A549 treated with Mapracorat at 1 μM for 4 hours (cell line): Measurements from ENCODE around the gene SOCS1. TPM values are rescaled to one million over a fixed set of nuclear protein-coding genes. Genes with fewer than 3 reads are reported as not detected.

Experiments used
- total RNA-seq: library from RNA; stranded (reverse); fragments of 200-300 nt; extraction: Qiagen RNA extraction; gene quantifications from 5 replicates; pipeline ENCODE4 v1.2.3, GENCODE V29; 2022

The SOCS1 gene
- 2.9 to 11.1 TPM (median 7.7 TPM) in 5 replicates for total RNA-seq

DNA sequence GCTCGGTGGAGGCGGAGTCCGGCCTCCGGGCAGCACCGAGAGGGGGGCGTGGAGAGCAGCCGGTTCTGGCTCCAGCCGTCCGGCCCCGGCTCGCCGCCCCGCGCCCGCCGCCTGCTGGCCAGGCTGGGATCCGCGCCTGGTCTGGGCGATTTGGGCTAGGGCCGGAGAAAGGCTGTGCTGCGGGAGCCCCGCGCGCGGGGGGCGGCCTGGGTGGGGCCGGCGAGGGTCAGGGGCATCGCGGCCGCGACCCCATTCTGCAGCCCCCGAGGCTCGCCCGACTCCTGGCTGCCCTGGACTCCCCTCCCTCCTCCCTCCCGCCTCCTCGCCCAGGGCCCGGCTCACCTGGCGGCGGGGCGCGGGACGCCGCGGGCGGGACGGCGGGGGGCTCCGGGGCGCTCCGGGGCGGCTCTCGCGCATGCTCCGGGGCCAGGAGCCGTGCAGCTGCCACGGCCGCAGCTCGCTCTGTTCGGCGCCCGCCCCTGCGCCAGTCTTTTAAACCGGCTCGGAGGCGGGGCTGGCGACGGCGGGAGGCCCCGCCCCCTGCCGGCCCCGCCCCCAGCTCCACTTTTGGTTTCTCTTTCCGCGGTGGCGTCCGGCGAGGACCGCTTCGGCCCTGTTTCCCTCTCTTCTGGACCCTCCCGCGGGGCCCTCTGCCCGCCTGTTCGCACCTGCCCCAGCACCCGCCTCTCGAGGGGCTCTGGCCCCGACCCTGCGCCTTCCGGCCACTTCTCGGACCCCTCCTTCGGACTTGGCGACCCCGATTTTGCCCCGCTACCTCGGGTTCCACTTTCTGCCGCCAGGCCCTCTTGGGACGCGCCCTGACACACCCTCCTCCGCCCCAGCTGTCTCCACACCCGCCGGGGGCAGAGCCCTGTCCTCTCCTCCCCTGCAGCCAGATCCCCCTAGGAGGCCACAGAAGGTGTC, at the start of gene SOCS1:
Gene SOCS1 (minus strand): TSS at position 468 of the 924 bp plus-strand sequence. CDS start 726 bp downstream, outside the sequence.

DNA sequence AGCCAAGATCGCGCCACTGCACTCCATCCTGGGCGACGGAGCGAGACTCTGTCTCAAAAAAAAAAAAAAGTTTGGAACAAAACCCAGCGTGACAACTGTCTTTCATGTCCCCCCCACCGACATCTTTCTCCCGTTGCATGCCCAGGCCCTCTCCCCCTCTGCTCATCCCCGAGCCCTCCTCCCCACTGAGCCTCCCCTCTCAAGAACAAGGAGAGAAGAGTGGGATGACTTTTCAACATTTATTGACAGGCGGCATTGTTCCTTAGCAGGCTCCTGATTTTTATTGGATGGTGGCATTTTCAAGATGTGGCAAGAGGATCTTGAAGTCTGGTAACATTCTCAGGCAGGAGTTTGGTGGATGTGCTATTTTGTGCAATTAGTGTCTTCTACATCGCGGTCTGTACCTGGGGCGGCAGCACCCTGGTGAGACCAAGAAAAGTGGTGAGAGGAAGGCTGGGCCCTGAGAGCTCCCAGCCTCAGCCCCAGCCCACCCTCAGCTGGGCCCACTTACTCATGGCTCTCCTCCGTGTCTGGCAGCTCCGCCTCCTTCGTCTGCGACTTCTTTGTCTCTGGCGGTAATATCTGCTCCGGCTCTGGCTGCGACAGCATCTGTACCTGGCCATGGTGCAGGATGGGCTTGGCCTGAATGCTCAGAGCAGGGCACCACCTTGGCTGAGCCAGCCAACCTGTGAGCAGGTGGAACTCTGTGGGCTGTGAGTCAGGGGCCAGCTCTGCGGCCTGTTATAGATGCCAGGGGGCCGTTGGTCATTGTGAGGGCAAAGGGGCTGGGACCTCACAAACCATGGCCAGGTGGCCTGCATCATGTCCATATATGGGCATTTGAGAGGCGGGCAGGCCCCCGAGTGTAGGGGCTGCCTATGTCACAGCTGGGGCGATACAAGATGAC, 24.9 kb upstream of the SOCS1 start, which contains the start of gene PRM1:
Gene PRM1 (minus strand): TSS at position 715 of the 907 bp plus-strand sequence. CDS start 92 bp downstream, at position 623.

DNA sequence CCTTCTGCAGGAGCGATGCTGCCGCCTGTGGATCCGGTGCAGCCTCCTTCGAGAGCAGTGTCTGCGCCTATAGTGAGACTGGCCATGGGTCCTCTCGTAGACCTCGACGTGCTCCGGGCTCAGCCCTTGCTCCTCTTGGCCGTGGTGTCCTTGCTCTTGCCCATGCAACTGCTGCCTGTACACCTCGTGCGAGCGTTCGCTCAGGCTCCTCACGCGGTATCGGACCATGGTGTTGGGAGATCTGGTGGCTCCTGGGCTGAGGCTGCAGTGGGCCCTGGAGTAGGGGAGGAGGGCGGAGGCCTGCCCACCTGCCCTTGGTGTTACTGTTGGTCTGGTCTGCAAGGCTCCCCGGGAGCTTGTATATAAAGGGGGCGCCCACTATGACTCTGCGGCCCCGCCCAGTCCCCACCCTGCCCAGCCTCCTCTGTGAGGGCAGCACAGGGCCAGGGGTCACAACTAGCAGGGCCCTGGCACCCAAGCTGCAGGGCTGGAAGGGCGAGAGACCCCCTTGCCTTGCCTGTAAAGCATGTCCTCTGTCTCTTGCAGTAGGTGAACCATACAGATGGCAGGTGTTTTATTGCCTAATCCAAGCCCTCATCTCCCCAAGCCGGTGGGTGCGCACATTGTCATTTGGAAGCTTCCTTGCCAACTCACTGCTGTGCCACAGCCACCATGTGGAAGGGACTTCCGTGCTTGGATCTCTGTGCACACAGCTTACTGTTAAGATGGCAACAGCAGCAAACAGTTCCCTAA, 20.3 kb upstream of the SOCS1 start, which contains the start of gene PRM2:
Gene PRM2 (minus strand): TSS at position 338 of the 753 bp plus-strand sequence. CDS start 110 bp downstream, at position 228.

GRCh38 chr16:11272921-11273720, 17.1 kb upstream of the SOCS1 start, which contains the start of gene PRM3:
PRM3 (minus strand) TSS chr16:11273629; CDS start chr16:11273595, 34 bp downstream.

DNA sequence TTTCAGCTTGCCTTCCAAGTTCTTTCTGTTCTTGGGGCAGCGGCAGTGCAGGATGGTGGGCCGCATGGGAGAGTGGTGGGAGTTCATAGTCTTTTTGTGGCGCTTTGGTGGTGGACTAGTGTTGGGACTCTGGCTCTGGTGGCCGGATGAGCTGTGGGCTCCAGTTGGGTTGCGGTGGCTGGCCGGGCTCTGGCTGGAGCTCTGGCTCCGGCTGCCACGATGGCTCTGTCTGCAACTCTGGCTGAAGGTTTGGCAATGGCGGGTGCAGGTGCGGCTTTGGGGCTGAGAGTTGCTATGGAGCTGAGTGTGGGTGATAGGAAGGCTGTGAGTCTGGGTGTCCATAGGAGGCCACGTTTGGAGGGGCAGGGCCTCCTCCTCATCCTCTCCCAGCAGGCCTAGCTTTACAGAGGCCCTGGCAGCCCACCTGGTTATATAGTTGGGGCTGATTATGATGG, 12.9 kb upstream of the SOCS1 start, which contains the start of gene TNP2:
Gene TNP2 (minus strand): TSS at position 405 of the 455 bp plus-strand sequence. CDS start 63 bp downstream, at position 342.

Other genes with a start within 250 kb of the SOCS1 start
- gene TNP2, start 13.1 kb upstream of the SOCS1 start, total RNA-seq = not detected in 5 replicates
- not detected in 5 replicates for gene PRM3, start 17.4 kb upstream of the SOCS1 start, total RNA-seq
- gene PRM2, start 20.3 kb upstream of the SOCS1 start, total RNA-seq = not detected in 5 replicates
- gene PRM1, start 25.1 kb upstream of the SOCS1 start, total RNA-seq = not detected in 5 replicates
- 25.8 to 34.3 TPM (median 32.6 TPM) in 5 replicates for gene RMI2, start 89.3 kb upstream of the SOCS1 start, total RNA-seq